GM12875 (cell line): Measurements from ENCODE around the gene NDRG4.

Source experiments
- H3K4me3 ChIP-seq: one replicate; pipeline ENCODE4 v1.5.1; 2011; ENCODE audit warnings: low read depth, low read length, control low read depth
- TF ChIP-seq, protein P1 (sequence below): IDR thresholded peaks from 2 replicates; pipeline ENCODE4 v1.5.1; 2011; ENCODE audit warnings: low read depth, mild to moderate bottlenecking, control low read depth, inconsistent platforms, low read length, moderate library complexity, borderline replicate concordance; ENCODE audit not compliant: insufficient read depth

NDRG4 gene

DNA sequence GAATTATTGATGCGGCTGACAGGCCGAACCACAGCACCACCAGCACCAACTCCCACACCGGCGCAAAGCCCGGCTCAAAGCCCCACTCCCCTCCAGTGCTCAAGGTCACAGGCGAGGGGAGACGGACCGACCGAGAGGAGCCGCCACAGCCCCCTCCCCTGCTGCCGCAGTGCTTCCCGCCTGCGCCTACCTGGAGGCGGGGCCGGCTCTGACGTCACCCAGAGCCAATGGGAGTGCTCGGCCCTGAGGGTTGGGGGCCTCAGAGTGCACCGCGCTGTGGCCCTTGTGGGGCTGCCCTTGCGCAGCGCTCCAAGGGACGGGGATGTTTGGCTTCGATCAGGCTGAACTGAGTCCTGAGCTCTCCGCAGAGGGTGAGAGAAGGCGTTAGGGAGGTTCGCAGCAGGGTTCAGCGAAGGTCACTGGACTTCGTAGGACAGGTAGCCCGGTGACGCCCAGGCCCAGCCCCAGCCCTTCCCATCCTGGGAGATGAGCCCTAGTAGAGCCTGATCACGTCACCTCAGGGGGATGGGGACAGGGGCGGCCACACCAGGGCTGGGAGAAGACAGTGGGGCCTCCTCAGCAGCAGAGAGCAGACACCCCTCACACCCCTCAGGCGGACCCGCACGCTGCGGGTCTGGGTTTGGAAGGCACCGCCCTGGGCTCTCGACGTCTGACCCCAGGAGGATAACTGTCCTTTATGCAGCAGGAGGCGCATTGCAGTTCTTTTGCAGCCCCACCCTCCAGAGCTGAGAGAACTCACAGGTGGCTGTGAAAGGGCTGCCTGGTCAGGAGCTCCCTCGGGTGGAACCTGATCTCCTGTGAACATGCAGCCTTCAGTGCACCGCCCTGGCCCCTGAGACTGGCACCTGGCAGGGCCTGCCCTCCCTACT, 1.5 kb downstream of the NDRG4 start:
- TF ChIP-seq, protein P1, sequence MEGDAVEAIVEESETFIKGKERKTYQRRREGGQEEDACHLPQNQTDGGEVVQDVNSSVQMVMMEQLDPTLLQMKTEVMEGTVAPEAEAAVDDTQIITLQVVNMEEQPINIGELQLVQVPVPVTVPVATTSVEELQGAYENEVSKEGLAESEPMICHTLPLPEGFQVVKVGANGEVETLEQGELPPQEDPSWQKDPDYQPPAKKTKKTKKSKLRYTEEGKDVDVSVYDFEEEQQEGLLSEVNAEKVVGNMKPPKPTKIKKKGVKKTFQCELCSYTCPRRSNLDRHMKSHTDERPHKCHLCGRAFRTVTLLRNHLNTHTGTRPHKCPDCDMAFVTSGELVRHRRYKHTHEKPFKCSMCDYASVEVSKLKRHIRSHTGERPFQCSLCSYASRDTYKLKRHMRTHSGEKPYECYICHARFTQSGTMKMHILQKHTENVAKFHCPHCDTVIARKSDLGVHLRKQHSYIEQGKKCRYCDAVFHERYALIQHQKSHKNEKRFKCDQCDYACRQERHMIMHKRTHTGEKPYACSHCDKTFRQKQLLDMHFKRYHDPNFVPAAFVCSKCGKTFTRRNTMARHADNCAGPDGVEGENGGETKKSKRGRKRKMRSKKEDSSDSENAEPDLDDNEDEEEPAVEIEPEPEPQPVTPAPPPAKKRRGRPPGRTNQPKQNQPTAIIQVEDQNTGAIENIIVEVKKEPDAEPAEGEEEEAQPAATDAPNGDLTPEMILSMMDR: no peak
- H3K4me3 ChIP-seq: no peak overlapping the region

DNA sequence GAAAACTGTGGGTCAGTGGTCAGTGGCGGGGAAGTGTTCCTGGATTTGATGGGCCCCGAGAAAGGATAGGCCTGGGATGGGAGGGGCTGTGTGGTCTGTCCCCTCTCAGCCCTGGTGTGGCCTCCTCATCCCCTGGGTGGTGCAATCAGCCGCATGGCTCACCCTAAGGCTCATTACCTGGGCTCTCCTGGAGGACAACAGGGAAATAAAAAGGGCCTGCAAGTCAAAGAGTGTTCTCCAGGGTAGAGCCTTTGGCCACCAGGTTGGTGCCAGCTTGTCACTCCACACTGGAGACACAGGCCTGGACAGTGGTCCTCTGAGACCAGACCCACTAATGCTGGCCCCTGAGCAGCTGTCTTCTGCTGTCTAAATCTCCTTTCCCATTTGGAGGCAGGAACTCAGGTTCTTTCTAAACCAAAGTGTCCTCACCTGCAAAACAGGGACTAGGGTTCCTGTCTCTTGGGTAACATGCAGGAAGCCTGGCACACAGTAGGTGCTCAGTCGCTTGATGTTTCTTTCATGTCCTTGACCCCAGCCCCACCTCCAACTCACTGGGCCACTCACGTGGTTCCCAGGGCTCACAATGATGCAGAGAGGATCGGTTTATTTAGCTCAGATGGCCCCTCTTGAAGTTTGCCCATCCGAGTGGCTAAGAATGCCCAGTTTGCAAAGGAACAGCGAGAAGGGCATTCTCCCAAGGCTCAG, 2.4 kb downstream of the NDRG4 start:
- TF ChIP-seq, protein P1: no peak
- no peak overlapping the region for H3K4me3 ChIP-seq

- TF ChIP-seq, protein P1: no peak
- no peak overlapping the region for H3K4me3 ChIP-seq
These were observed 3.4 kb downstream of the NDRG4 start for GRCh38 chr16:58503166-58503862.

DNA sequence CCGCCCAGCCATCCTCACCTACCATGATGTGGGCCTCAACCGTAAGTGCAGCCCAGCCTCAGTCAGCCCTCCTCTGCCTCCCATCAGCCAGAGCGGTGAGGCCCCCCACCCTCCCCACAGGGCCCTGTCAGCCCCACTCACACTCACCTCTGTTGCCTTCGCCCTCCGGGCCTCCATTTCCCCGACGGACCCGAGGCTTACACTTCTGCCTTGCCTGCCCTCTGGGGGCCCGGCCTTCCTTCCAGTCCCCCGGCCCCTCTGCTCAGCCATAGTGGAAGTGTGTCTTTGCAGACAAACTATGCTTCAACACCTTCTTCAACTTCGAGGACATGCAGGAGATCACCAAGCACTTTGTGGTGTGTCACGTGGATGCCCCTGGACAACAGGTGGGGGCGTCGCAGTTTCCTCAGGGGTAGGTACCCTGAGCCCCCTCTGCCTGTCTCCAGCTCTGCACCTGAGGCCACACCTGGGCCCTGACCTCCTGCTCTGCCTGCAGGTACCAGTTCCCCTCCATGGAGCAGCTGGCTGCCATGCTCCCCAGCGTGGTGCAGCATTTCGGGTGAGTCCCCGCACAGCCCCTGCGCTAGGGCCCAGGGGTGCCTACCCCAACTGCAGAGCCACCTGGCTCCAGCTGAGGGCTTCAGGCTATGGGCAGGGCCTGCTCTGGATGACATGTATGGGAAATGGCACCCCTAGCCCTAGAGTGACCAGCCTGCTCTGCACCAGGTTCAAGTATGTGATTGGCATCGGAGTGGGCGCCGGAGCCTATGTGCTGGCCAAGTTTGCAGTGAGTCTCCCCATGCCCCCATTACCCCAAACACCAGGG, 4.1 kb downstream of the NDRG4 start:
- H3K4me3 ChIP-seq: no peak overlapping the region
- TF ChIP-seq, protein P1: no peak

GRCh38 chr16:58506241-58507194, 6.6 kb downstream of the NDRG4 start:
- TF ChIP-seq, protein P1: no peak
- no peak overlapping the region for H3K4me3 ChIP-seq
